Osteoblast (primary cell): ENCODE results near the gene EIF2B2. TPM values are rescaled to one million over a fixed set of nuclear protein-coding genes. Genes with fewer than 3 reads are reported as not detected.
A peak's percentile ranks its signal among the peaks of the same experiment; 100 is the strongest.

ENCODE experiments used
- DNase-seq: peaks from one replicate; pipeline ENCODE4 v3.0.0; 2011; ENCODE audit warnings: low spot score, mixed read lengths; ENCODE audit not compliant: insufficient read length; ENCODE audit errors: missing footprints
- H2AFZ ChIP-seq: 2 replicates; pipeline ENCODE4 v1.6.0; 2011; ENCODE audit warnings: mild to moderate bottlenecking, low read length
- H3K27ac ChIP-seq: 2 replicates; pipeline ENCODE4 v1.5.1; 2011; ENCODE audit warnings: mild to moderate bottlenecking, low read depth, low read length, moderate library complexity
- H3K27me3 ChIP-seq: 2 replicates; pipeline ENCODE4 v1.6.0; 2012; ENCODE audit warnings: mild to moderate bottlenecking, control low read depth, inconsistent platforms, low read length, moderate library complexity; ENCODE audit not compliant: insufficient read depth
- H3K36me3 ChIP-seq: 2 replicates; pipeline ENCODE4 v1.5.1; 2011; ENCODE audit warnings: mild to moderate bottlenecking, low read length, control low read depth, moderate library complexity; ENCODE audit not compliant: insufficient read depth
- H3K4me1 ChIP-seq: 2 replicates; pipeline ENCODE4 v1.5.1; 2011; ENCODE audit warnings: mild to moderate bottlenecking, low read length, control low read depth, moderate library complexity; ENCODE audit not compliant: insufficient read depth
- H3K4me2 ChIP-seq: 2 replicates; pipeline ENCODE4 v1.6.0; 2011; ENCODE audit warnings: mild to moderate bottlenecking, low read length; ENCODE audit not compliant: insufficient read depth
- H3K4me3 ChIP-seq: fragments of 200-600 bp; sonication (generic); 3 replicates; pipeline ENCODE4 v1.5.1; 2012; ENCODE audit warnings: mild to moderate bottlenecking, low read length, inconsistent platforms; ENCODE audit not compliant: insufficient read depth
- H3K79me2 ChIP-seq: 2 replicates; pipeline ENCODE4 v1.6.0; 2012; ENCODE audit warnings: mild to moderate bottlenecking, low read length, control low read depth, inconsistent platforms; ENCODE audit not compliant: insufficient read depth
- H3K9me3 ChIP-seq: 2 replicates; pipeline ENCODE4 v1.5.1; 2011; ENCODE audit warnings: low read depth, low read length, control low read depth
- H4K20me1 ChIP-seq: 2 replicates; pipeline ENCODE4 v1.6.0; 2012; ENCODE audit warnings: mild to moderate bottlenecking, low read length, control low read depth; ENCODE audit not compliant: insufficient read depth
- total RNA-seq: library from RNA; depleted of rRNA; stranded (reverse); fragments of >200 nt; gene quantifications from 2 replicates; pipeline ENCODE4 v1.2.3, GENCODE V29; 2012
- TF ChIP-seq, protein P1 (sequence below): IDR thresholded peaks from 2 replicates; pipeline ENCODE4 v1.5.1; 2011; ENCODE audit warnings: mild to moderate bottlenecking, low read depth, low read length, moderate library complexity; ENCODE audit errors: extremely low read depth

EIF2B2 gene
- total RNA-seq, 1 donor, result 39.4 TPM

DNA sequence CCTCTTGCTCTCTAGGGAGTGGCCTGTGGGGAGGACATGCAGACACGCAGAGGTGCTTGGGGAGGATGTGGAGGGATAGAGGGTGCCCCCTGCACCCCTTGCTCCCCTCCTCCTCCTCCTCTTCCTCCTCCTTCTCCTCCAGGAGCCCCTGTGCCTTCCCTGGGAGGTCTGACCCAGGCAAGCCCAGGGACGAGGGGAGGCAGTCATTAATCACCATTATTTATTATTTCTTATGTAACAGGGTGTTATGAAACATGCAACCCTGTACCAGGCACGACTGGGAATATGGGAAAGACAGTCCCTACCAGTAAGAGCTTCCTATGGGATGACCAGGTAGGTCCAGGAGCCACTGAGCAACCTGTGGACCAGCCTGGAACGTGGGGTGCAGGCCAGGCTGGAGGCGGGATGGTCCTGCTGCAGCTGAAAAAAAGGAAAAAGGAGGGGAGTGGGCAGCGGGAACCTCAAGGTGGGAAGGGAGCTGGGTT is 24.8 kb upstream of the EIF2B2 start:
- TF ChIP-seq, protein P1, sequence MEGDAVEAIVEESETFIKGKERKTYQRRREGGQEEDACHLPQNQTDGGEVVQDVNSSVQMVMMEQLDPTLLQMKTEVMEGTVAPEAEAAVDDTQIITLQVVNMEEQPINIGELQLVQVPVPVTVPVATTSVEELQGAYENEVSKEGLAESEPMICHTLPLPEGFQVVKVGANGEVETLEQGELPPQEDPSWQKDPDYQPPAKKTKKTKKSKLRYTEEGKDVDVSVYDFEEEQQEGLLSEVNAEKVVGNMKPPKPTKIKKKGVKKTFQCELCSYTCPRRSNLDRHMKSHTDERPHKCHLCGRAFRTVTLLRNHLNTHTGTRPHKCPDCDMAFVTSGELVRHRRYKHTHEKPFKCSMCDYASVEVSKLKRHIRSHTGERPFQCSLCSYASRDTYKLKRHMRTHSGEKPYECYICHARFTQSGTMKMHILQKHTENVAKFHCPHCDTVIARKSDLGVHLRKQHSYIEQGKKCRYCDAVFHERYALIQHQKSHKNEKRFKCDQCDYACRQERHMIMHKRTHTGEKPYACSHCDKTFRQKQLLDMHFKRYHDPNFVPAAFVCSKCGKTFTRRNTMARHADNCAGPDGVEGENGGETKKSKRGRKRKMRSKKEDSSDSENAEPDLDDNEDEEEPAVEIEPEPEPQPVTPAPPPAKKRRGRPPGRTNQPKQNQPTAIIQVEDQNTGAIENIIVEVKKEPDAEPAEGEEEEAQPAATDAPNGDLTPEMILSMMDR, result no peak
- Histone ChIP-seq H3K27me3 (no peaks in the 10 kb centered on the region), H3K4me1 (peaks cover 41% of the 10 kb centered on the region), H3K4me3 (no peak overlapping the region), H4K20me1 (no peaks in the 10 kb centered on the region), H2AFZ (no peak overlapping the region), H3K36me3 (no peaks in the 10 kb centered on the region), H3K79me2 (no peaks in the 10 kb centered on the region), H3K4me2 (no peak overlapping the region), H3K9me3 (no peaks in the 10 kb centered on the region), H3K27ac (no peak overlapping the region)
- no peak for DNase-seq

DNA sequence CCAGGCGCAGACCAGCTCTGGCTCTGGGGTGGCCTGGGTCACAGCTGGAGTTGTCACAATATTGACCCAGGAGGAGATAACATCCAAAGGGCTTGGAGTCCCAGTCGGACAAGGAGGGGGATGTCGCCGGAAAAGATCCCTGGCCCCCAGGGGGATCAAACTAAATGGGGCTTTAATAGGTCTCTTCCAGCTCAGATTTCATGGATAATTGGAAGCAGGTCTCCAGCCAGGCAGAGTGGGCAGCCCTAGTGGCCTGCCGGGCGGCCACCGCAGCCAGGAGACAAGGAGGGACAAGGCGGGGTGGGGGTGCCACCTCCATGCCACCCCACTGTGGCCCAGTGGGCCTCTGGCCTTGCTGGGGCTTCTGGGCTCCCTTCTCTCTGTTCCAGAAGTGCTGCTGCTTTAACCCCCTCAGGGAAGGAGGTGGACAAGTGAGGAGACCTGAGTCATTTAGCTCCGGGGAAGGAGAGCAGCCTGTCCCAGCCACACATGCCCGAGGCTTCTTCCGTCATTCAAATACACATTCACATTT is 24.2 kb upstream of the EIF2B2 start:
- H3K9me3 ChIP-seq, result no peaks in the 10 kb centered on the region
- DNase-seq, result no peak
- H3K27ac ChIP-seq, result no peak overlapping the region
- H3K4me3 ChIP-seq, result no peak overlapping the region
- no peak overlapping the region for H2AFZ ChIP-seq
- no peaks in the 10 kb centered on the region for H4K20me1 ChIP-seq
- peaks cover 41% of the 10 kb centered on the region for H3K4me1 ChIP-seq
- TF ChIP-seq, protein P1, result no peak
- H3K79me2 ChIP-seq, result no peaks in the 10 kb centered on the region
- no peaks in the 10 kb centered on the region for H3K27me3 ChIP-seq
- no peak overlapping the region for H3K4me2 ChIP-seq
- no peaks in the 10 kb centered on the region for H3K36me3 ChIP-seq

DNA sequence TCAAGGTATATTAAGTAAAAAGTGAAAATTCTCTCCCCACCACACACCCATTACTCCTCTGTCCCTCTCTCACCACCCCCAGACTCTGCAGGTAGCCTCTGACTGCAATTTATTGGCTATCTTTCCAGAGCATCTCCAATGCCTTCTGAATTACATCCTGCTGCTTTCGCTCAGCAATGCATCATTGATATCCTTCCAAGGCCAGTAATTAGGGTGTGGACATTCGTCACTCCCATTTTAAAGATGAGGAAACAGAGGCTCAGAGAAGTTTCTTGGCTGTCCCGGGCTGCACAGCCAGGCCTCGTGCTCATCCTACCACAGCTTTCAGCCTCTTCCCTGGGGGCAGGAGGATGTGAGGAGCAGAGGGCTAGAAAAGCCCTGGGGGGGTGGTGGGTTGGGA is 23.7 kb upstream of the EIF2B2 start:
- Histone ChIP-seq H3K4me2 (no peak overlapping the region), H3K4me1 (peaks cover 41% of the 10 kb centered on the region), H3K36me3 (no peaks in the 10 kb centered on the region), H3K79me2 (no peaks in the 10 kb centered on the region), H2AFZ (no peak overlapping the region), H3K27ac (no peak overlapping the region), H3K27me3 (no peaks in the 10 kb centered on the region), H4K20me1 (no peaks in the 10 kb centered on the region), H3K4me3 (no peak overlapping the region), H3K9me3 (no peaks in the 10 kb centered on the region)
- DNase-seq, result no peak
- TF ChIP-seq, protein P1, result no peak

DNA sequence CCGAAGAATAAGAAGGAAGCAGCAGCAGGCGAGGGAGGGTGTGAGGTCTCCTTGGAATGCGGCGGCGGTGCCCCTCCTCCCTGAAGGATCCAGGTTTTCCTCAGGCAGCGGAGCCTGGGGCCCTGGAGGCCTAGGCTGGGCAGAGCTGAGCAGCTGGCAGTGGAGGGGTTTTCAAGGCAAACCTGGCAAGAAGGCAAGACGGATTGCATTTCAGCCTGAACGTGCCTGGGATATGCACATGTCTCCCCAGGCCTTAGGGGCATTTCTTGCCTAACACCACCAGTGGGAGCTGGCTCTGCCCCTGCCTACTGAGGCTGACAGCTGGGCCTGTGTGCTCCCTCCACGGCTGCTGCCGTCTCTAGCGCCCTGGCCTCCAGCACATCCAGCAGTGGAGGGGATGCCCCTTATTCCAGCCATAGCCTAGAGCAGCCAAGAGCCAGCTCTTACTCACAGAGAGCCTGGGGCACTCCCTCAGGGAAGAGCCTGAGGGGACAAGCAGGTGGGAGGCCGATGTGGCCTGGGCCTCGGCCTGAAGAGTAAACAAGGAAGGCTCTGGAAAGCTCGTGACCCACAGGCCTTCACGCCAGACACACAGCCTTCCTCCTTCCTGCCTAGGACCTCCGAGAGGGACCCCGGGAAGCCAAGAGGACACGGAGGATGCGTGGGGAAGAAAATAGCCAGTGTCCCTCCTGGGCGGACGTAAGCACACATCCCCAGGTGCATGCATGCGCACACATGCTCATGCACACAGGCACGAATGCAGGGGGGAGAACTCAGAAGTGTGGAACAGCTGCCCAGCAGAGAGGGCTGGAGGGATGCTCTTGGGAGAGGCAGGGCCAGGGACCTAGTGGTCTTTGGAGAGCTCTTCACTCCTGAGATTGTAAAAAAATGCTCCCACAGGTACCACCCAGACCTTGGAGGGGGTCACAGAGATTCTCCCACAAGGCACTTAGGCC is 23.0 kb upstream of the EIF2B2 start:
- H3K4me1 ChIP-seq, result peaks cover 44% of the 10 kb centered on the region
- H2AFZ ChIP-seq, result peak overlapping the region; percentile 78
- no peak overlapping the region for H3K4me3 ChIP-seq
- H3K36me3 ChIP-seq, result no peaks in the 10 kb centered on the region
- TF ChIP-seq, protein P1, result peak; percentile 28
- H3K9me3 ChIP-seq, result no peaks in the 10 kb centered on the region
- DNase-seq, result no peak
- no peak overlapping the region for H3K27ac ChIP-seq
- H3K79me2 ChIP-seq, result no peaks in the 10 kb centered on the region
- no peak overlapping the region for H3K4me2 ChIP-seq
- no peaks in the 10 kb centered on the region for H3K27me3 ChIP-seq
- no peaks in the 10 kb centered on the region for H4K20me1 ChIP-seq
